GM18507 (cell line): ENCODE results near the gene E2F7.

Source experiments
- DNase-seq: peaks from one replicate; pipeline ENCODE4 v3.0.0; 2011; ENCODE audit warnings: low read depth; ENCODE audit not compliant: insufficient read length; ENCODE audit errors: extremely low spot score
- FAIRE-seq: peaks from 2 replicates; lab custom pipeline; 2011; peaks lifted over from hg19 to GRCh38; lab: Jason Lieb, UNC

The E2F7 gene

DNA sequence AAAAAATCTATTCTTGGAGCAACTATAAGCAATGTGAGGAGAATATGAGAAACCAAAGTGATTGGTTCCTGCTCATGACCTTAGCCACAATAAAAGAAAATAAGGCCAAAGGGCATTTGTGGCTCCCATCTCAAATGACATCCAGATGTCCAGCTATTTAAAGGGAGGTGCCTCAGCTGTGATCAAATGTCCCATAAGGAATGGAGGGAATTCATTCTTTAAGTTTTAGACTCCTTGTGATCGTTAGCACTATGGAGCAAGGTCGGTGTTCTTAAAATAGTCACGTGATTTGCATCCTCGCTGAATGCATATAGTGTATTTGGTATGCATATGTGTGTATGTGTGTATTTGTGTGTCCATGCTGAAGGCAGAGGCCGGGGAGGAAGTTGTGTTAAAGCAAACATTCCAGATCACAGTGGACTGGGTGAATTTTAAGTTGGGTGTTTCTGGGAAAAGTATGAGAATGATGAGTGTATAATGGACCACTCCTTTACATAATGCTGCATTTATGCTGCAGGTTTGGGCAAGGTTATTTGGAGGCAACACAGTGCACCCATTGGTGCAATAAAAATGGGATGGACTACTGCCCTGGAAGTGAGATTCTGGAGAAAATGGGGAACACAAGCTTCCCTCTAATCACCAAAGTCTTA, 5.6 kb upstream of the E2F7 start:
- no peak for DNase-seq
- no peak for FAIRE-seq

DNA sequence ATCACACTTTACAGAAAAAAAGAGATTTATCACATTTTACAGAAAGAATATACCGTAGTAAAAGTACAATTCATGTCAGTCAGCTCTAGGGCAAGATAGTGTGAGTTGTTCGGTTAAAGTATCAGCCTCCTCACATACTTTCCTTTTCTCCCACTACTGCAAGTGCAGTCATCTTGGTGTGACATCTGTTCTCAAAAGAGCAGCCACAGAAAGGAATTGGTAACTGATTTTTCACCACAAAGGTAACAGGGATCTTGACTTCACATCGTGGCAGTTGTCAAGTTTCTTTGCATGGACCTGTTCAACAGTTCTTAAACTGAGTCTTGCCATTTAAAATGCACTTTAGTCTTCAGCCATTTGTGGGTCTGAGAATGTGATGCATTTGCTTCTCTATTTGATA, 5.0 kb upstream of the E2F7 start:
- FAIRE-seq, result peak; percentile 95

DNA sequence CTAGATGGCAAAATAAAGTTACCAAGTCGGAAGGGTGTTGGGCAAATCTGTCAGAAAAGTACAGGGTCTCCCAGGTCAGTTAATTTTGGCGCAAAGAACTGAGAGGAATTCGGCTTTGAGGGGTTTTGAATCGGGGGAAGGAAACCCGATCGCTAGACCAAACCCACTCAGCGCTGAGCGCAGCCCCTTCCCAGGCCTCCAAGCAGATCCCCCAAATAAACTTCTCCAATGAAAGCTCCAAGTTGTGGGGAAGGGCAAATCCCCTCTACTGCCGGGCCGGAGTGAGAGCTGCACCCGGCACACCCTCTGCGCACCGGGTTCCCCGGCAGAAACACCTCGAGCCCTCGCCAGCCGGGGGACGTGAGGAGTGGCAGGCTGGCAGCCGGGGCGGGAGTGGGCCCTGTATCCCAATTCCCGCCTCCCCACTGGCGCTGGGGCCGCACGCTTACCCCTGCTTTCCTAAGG, 441 bp downstream of the E2F7 start:
- DNase-seq (no peak), FAIRE-seq (no peak)

More for the DNA sequence above, 5.0 kb upstream of the E2F7 start:
- peak; percentile 48 for DNase-seq

DNA sequence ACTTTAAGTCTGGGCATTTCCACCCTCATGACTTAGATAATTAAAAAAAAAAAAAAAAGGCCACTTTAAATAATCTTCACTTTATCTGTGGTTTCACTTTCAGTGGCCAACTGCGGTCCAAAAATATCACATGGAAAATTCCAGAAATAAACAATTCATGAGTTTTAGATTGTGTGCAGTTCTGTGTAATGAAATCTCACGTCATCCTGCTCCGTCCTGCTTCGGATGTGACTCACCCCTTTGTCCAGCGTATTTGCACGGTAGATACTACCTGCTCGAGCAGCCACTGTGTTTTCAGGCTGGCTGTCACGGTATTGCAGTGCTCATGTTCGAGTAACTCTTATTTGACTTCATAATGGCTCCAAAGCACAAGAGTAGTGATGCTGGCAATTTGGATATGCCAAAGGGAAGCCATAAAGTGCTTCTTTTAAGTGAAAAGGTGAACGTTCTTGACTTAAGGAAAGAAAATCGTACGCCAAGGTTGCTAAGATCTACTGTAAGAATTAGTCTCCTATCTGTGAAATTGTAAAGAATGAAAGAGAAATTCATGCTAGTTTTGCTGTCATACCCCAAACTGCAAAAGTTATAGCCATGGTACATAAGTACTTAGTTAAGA, 2.4 kb downstream of the E2F7 start:
- peak; percentile 79 for FAIRE-seq

DNA sequence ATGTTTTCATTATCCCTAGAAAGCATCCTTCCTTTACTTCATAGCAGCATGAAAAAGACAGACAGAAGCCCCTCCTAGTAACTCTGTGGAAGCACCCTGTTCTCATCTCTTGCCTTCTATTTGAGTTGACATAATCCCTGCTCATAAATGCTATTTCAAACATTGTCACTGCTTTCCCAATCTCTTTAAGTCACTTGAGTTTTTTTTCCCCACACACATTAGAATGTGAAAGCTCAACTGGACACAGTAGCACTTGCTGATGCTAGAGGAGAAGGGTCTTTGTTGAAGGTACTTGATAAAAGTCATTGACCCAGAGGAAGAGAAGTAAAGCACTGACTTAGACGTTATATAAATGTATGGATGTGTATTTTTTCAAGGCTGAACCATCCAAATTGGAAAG, 3.0 kb downstream of the E2F7 start:
- DNase-seq, result no peak
- FAIRE-seq, result no peak

More for the DNA sequence above, 2.4 kb downstream of the E2F7 start:
- no peak for DNase-seq

DNA sequence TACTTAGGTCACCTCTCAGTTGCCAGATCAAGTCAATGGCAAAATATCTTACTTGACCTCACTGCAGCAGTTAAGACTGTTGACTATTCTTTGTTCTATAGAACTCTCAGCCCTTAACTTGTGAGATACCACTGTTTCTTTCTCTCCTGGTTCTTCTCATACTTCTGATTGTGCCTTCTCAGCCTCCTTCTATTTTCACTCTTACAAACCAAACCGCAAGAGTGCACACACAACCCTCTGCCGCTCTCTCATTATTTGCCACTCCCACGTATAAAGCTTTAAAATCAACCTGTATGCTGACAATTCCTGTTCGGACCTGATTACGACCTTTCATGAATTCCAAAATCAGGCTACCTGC, 4.5 kb downstream of the E2F7 start:
- DNase-seq (no peak), FAIRE-seq (peak; percentile 86)

DNA sequence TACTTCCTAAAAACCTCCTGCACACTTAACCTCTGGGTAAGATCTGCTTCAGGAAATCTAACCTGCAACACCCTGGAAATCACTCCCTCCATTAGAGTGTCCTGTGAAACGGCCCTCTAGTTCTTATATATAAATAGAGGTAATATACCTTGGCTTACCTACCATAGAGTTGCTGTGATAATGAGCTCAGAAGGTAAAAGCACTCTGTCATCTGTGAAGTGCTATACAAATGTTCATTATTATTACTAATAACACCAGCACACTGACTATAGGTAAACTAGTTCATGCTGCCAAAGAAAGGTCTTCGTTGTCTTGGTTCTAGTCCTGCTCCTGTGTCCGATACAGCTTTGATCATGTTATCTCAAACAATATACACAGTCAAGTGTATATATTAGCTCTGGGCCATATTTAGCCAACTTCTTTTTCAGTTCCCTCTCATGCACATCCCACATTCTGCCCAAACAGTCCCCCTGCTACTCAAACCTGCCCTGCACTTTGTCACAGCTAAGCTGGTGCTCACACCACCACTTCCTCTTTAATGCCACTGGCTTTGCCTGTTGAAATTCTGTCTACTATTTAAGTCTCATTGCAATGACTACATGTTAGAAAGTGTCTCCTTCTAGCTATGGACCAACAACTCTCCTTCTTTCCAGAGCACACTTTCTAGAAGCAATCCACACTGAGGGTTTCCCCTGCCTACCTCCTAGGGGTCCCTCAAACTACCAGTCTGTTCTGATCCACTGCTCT, 5.1 kb downstream of the E2F7 start:
- DNase-seq, result no peak
- FAIRE-seq, result no peak

DNA sequence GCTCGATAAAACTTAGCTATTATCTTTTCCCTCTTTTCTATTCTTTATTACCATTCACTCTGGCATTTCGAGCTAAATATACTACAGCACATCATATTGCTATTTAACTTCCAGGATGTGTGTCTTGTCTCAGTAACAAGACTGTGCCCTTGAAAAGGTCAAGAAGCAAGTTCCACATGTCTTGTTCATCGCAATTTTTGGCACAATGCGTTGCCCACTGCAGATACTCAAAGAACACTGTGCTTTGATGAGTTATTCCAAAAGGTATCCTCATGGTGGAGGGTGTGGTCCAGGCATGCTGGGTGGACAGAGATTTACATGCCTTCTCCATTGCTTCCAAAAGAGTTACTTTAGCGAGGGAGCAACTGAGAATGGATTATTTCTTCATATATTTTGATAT, 6.6 kb downstream of the E2F7 start:
- FAIRE-seq, result no peak
- no peak for DNase-seq

DNA sequence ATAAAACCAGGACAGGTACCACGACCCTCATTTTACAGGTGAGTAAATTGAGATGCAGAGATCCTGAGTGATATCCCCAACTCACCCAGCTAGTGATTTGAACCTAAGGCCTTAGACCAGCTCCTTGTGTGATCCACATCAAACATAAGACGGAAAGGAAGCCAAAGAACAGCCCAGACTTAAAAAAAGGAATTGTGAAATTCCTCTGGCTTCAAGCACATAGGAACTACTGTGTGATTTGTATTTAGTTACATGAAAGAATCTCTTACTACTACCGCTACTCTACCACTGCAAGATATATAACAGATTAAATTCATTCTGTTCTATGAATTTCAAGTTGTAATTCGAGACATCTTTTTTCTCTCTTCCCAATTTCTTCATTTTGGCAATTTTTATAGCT, 10.5 kb downstream of the E2F7 start:
- DNase-seq (no peak), FAIRE-seq (no peak)

DNA sequence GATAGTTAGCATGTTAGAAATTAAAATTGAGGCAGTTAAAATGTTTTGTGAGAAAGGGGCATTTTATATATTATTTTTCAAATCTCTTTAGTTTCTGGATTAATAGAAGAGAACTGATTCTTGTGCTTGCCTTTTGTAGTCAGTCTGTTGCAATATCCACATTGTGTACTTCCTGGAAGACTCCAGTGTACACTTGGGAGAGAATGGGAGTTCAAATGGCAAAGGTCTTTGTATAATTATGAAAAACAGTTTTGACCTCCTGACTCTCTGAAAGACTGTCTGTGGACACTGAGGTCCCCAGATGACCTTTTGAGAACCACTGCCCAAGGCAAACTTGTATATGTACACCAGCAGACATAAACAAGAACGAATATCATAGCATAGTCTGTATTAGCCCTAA, 12.1 kb downstream of the E2F7 start:
- FAIRE-seq, result no peak
- no peak for DNase-seq

DNA sequence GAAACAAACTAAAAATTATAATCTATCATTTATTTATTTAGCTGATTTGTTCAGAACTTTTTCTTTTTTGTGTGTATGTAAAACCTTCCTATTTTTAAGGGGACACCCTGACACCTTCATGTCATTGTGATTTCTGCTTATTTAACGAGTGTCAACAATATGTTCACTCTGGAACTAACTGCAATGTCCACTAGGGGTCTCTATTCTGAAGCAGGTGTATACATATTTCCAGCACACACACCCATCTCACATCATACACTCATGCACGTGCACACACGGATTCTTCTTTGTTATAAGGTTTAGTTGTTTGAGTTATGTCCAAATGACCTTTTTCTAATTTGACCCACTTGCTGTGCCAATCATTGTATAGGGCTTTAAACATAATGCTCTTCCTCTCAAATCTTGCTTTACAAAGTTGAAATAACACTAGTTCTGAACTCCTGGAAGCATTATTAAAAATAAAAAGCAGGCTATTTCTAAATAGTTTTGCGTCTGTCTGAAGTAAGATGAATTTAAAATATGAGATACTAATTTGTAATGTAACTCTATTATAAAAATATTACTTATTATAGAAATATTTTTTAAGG, 15.5 kb downstream of the E2F7 start:
- DNase-seq (peak; percentile 14), FAIRE-seq (peak; percentile 85)

DNA sequence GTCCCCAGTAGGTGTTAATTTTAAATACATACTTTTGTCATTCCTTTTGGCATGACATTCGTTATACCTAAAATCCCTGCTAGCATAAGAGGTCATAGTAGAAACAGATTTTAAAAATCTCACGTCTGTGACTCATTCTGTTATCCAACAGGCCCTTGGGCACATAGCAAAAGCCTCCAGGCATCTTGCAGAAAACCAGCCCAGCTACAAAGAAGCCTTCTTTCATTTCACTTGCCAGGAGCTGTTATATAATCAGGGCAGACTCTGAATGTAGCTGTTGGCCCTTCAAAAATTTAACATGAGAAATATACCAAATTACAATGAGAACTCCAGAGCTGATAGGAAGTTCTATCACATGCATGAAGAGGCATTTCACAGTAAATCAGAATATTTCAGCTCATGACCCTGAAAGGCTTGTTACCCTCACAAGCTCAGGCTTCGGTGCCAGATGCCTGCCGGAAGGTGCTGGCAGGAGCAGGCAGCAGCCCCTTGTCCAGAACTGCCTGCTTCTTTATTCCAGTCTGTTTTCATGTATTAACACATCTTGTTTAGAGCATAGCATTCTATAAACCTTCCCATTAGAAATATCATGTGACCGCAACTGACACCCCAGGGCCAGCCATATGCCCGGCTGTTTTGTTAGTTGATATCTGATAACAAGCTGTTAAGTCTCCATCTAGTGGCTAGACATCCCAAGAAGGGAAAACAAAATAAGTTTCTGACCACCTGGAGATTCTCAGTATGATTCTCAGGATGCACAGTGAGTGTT, 17.8 kb downstream of the E2F7 start:
- DNase-seq (no peak), FAIRE-seq (no peak)

DNA sequence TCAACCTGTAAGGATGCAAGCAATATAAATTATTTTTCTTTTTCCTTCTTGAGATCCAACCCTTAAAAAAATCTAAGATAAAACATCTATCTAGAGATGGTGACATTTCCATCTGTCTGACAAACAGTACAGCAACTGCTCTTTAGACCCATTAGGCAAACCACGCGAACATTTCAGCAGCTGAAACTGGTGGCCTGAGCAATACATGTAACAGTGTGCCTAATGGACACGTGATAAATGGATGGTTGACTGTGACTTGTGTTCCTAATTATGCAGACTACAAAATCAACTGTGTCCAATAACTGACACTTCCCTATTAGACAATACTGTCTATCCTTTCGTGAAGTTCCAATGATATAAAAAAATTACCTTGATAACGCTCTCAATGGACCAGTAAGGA, 18.9 kb downstream of the E2F7 start:
- FAIRE-seq, result no peak

DNA sequence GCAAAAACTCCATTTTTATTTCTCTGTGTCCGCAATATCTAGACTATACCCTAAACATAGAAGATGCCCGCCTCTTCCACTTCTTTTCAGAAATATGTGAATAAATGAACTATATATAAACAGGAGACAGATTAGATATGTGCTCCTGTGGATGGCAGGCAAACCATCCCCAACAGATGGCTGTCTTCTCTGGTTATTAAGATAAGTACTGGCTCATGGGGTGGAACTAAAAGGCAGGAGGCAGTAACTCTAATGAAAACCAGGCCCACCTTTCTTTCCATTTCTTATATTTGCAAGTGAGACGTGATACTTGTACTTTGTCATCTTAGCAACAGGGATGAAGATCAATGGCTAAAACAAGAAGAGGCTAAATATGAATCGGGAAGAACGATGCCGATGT, 20.2 kb downstream of the E2F7 start:
- FAIRE-seq (no peak), DNase-seq (no peak)

More for the DNA sequence above, 18.9 kb downstream of the E2F7 start:
- DNase-seq, result no peak

DNA sequence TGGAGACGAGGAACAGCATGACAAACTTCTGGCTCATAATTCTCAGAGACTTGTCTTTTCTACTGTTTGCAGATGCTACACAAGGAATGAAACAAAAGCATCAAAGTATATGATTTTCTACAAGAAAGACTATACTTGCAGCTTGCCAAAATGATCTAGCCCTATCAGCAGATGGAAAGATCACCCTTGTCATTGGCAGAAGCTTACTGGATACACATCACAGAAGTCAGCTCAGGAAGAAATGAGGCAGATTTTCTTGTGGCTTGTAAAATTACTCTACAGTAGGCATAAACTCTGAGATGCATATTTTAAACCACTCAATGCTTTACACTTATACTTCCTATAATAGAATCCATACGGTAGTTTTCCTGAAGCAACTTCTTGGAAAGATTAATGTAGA, 20.6 kb downstream of the E2F7 start:
- no peak for FAIRE-seq
- DNase-seq, result no peak

DNA sequence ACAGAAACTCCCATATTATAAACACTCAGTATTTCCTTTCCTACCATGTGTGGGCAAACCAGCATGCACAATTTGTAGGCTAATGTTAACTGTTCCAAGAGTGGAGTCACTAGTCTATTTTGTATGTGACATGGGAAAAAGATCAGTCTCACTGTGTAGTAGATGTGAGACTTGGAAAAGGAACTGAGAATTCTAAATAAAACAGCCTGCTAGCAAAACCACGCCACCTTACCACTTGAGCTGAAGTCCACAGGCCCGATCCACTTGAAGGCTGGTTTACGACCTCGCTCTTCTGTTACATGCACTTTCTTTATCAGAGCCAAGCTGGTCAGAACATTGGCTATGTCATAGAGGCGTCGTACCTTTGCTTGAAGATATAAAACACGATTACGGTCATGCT, 22.5 kb downstream of the E2F7 start:
- no peak for FAIRE-seq

DNA sequence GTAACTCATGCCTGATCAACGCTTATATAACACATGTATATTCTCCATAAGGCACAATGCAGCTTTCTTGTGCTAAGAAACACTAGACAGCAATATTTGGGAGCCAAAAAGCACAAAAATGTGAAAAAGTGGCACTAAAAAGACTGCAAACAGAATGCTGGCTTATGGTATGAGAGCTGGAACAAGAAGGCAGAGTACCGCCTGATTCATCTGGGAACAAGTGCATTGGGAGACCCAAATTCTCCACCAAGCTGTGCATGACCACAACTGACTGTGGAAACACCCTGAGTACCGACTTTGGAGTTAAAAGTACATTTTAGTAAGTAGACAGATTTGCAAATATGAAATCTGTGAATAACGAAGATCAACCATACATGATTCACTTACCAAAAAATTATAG, 25.1 kb downstream of the E2F7 start:
- FAIRE-seq (no peak), DNase-seq (no peak)

More for the DNA sequence above, 22.5 kb downstream of the E2F7 start:
- DNase-seq, result no peak

DNA sequence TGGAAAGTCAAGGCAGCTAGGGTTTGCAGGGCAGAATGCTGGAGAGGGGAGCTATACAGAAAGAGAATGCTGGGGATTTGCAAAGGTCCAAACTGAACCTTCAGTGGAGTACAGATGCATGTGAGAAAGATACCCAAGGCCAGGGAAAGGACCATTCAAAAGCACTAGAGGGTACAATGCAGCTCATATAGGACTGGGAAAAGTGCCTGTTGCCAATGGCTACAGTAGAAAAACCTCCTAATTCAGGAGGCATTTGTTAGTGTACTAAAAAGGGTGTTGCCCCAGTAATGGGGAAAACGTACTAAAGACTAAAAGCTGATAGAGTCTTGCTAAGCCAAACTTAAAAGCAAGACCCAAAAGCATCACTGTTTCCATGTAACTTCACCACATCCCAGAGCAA, 30.1 kb downstream of the E2F7 start:
- FAIRE-seq (no peak), DNase-seq (no peak)

DNA sequence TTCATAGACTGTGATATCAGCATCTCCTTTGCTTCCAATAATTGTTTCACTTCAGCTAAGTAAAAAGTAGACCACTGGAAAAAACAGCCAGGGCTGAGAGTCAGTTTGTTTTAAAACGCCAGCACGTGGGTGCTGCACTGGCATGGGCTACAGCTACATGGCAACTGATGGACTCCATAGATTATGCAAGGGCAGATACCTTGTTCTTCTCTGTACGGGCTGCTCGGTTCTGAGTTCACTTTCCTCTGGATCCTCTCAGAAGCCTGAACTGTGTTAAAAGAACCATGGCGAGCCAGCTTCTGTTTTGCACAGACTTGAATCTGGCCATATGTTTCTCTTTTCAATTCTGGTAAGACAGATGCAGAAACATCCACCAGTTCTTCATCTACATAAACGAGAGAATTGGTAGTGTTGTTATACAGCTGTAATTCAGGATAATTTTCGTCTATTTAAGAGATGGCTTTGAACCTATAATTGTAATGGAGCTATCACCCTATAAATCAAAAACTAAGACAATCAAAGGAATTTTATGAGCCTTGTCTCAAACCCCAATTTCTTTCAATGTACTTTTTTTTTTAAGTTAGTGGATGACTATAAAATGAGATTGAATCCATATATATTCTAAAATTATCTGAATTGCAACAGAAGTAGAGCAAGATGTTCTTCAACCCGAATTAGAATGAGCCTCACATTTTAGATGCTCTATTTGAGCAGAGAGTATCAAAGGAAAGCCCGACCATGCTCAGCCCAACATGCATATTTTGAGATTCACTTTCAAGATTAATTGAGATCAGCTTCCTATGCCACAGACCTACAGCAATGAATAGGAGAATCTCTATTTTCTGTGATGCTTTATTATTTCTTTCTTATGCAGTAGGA, 31.5 kb downstream of the E2F7 start:
- FAIRE-seq (no peak), DNase-seq (no peak)
